NCI-H1417 treated with DMSO at 0.1 percent for 48 hours (cell line): ENCODE measurements around the gene ADAMTS6.
"Not testable (repeated sequence)": the region's sequence is repeated elsewhere in the genome, so short reads cannot be mapped to it uniquely, and the experiment has no call there.

Source experiments
- DNase-seq: peaks from one replicate; lab custom pipeline; 2025; lab: John Stamatoyannopoulos, UW

The ADAMTS6 gene

DNA sequence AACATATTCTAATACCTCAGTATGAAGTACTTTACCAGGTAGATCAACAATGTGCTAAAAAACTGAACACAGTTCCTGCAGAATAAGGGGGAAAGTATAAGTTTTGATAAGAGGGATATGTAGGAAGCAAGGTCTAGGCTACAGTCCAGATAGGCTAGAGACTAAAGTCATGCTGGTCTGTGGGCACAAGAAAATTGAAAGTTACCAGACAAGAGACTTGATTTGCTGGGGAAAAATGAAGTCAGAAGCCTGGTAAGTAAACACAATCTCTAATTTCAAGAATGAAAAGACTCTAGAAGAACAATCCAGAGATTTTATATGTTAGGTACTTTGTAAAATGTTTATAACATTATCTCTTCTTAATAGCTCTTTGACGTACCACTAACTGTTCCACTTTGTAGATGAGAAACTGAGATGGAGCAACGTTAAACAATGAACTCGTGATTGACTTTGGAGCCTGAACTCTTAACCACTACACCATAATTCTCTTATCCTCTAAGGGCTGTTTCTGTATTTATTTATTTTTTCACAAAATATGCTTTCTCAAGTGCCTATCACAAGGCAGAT lies 19.5 kb downstream of the ADAMTS6 start:
- no peak for DNase-seq

- DNase-seq, result no peak
These were observed 20.2 kb downstream of the ADAMTS6 start for GRCh38 chr5:65461490-65461889.

DNA sequence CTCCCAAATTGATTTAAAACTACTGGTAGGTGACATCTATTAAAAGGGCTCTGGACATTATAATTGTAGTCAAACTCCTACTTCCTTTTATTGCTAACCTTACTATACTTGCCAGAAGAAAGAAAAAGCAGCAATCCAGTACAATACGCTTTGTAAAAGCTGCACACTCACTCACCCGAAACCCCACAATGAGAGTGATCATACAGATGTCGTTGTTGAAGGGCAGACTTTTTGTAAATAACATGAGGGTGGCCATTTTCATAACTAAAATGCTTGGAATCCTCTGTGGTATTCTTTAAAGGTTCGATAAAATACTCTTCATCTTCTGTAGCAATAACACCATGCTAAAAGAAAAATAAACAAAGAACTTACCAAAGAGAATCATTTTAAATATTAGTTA lies 21.7 kb downstream of the ADAMTS6 start:
- no peak for DNase-seq

GRCh38 chr5:65455064-65455463 lies 26.7 kb downstream of the ADAMTS6 start:
- no peak for DNase-seq

GRCh38 chr5:65451436-65451835 lies 30.3 kb downstream of the ADAMTS6 start:
- DNase-seq, result no peak

- no peak for DNase-seq
These were observed 35.0 kb downstream of the ADAMTS6 start for GRCh38 chr5:65446682-65447081.

- DNase-seq, result no peak
These were observed 39.9 kb downstream of the ADAMTS6 start for GRCh38 chr5:65441800-65442199.

- no peak for DNase-seq
These were observed 41.3 kb downstream of the ADAMTS6 start for GRCh38 chr5:65440456-65440855.

DNA sequence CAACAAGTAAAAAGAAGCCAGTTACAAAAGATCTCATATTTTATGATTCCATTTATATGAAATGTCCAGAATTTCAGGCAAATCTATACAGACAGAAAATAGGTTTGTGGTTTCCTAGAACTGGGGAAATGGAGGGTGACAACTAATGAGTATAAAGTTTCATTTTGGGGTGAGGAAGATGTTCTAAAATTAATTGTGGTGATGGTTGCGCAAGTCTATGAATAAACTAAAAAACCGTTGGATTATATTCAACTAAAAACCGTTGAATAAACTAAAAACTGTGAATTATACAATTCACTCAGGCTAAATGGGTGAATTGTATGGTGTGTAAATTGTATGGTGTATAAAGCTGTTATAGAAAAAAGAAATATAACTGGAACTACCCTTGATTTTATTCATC lies 47.6 kb downstream of the ADAMTS6 start:
- no peak for DNase-seq

- DNase-seq, result no peak
These were observed 55.1 kb downstream of the ADAMTS6 start for GRCh38 chr5:65426656-65427055.

DNA sequence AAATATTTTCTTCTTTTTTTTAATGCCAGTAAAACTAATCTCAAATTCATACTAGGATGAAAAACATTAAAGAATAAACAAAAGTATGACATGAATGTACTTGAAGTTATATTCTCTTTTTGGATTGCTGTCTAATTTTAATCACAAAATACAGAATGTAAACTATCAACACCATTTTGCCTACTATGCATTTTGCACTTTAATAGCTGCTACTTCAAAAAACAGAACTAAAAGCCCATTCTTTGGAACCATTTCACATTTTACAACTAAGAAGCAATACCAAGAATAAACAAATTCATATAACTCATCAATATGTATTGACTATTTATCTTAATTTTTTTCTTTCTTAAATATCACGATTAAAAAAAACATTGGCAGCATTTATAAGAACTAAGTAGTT lies 58.1 kb downstream of the ADAMTS6 start:
- DNase-seq, result no peak

GRCh38 chr5:65418661-65419060 lies 63.1 kb downstream of the ADAMTS6 start:
- DNase-seq, result no peak

GRCh38 chr5:65413822-65414221 lies 67.9 kb downstream of the ADAMTS6 start:
- no peak for DNase-seq

GRCh38 chr5:65412842-65413241 lies 68.9 kb downstream of the ADAMTS6 start:
- no peak for DNase-seq

- DNase-seq, result no peak
These were observed 70.4 kb downstream of the ADAMTS6 start for GRCh38 chr5:65411356-65411755.

DNA sequence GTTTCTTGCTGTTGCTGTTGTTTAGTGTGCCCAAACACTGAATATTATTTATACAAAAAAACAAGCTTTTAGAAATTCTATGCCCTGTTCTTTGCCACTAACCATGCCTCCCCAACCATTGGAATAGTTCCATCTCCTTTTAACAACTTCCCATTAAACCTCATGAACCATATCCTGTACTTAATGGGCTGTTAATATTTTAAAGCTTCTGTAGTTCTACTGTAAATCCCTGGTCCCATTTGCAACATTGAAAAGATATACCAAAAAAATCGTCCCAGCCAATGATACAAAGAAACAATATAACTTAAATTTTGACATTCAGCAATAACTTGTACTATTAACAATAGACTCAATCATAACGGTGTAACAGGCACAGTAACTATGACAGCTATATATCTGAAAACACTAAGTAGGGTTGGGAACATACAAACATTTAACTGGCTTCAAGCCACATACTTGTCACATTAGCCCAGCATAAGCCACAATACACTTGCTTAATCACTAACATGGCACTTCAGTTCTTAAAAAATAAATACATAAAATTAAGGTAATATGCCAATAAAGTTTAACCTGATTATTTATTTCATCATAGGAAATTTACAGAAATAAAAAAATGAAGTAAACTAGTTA lies 86.1 kb downstream of the ADAMTS6 start:
- DNase-seq, result no peak

DNA sequence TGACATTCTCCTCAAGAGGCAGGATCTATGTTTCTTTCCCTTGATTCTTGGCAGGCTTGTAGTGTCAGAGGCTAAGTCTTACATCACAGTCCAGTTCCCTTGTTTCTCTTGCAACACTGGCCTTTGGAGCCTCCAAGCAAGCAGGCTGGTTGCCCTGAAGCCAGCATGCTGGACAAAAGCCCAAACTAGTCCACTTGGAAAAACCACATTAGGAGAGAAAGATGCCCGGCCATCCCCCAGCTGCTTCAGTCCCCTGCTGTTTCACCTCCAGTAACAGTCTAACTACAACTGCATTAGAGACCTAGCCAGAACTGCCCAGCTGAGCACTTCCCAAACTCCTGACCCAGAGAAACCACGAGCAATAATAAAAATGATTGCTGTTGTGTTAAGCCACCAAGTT lies 87.6 kb downstream of the ADAMTS6 start:
- no peak for DNase-seq

GRCh38 chr5:65391591-65391990 lies 90.1 kb downstream of the ADAMTS6 start:
- DNase-seq, result no peak

GRCh38 chr5:65390208-65390607 lies 91.5 kb downstream of the ADAMTS6 start:
- no peak for DNase-seq

DNA sequence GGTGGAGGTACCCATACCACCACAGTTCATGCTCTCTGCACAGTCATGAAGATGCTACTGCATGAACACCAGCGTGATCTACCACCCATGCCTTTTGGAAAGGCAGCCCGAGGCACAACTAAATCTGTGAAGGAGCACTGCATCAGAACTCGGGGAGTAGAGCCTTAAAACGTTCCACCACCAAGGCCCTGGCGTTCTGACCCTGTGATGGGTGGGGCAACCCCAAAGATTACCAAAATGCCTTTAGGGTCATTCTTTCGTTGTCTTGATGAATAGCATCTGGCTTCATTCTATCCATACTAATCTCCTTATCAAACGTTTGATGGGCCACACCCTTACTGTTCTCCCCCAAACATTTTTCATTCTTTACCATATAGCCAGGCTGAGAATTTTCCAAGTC lies 97.9 kb downstream of the ADAMTS6 start:
- no peak for DNase-seq

DNA sequence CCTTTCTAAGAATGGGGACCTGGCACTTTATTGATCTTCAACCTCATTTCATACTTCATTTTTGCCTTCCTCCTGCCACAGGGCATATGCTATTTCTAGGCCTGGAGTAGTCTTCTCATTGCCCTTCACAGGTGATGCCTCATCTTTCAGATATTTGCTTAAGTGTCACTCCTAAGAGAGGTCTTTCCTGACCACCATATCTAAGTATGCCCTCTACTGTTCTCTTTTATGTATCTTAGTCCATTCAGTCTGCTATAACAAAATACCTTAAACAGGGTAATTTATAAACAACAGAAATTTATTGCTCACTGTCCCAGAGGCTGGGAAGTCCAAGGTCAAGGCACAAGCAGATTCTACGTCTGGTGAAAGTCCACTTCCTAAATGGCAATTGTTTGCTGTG lies 99.1 kb downstream of the ADAMTS6 start:
- no peak for DNase-seq

- DNase-seq, result not testable (repeated sequence)
These were observed 111.2 kb downstream of the ADAMTS6 start for GRCh38 chr5:65370505-65370904.

DNA sequence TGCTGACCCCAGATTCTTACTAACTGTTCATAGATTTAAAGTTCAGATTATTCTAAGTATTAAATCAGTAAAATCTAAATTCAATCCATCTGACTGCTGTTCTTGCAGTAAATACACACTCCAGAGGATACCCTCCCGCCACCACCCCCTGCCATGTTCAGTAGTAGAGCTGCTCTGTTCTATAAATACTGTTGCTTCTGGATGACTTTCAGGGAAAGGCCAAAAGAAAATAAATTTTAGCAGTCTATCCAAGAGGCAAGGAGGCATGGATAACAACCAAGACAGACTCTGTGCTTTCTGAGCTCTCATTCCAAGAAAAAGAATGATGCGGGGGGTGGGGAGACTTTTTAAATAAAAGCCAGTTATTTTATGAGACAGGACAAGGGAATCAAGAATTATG lies 115.1 kb downstream of the ADAMTS6 start:
- no peak for DNase-seq

DNA sequence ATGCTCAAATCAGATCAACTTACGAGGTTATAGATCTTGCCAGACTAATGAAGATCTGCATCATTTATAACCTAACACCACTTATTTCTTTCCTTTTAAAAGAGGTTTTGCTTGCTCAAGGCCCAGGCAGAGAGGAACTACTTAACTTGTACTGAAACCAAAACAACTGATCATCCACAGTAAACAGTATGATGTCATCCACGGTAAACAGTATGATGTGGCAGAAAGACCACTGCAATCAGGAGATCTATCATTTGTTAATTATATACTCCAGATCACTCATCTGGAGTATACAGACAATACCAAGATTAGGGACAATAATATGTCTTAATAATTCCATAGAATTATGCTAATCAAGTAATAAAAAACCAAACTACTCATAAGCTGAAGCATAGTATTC lies 116.8 kb downstream of the ADAMTS6 start:
- DNase-seq, result no peak
